HAP-1 (cell line): ENCODE measurements around the gene SESN3.

ENCODE experiments used
- DNase-seq, 2 experiments: peaks; one replicate each; pipeline ENCODE4 v3.0.0-alpha.2; 2016 to 2020; ENCODE audit warnings: low spot score in 2 of 2
- H3K27me3 ChIP-seq: fragments of 250-450 bp; sonication (Bioruptor Pico); 2 replicates; pipeline ENCODE4 v1.5.1; 2020; ENCODE audit warnings: low read depth, mild to moderate bottlenecking, moderate library complexity
- H3K36me3 ChIP-seq: fragments of 250-450 bp; sonication (Bioruptor Pico); replicated peaks from 2 replicates; pipeline ENCODE4 v1.5.1; 2020; ENCODE audit warnings: mild to moderate bottlenecking
- H3K4me1 ChIP-seq: fragments of 250-450 bp; sonication (Bioruptor Pico); 2 replicates; pipeline ENCODE4 v1.5.1; 2020; ENCODE audit warnings: mild to moderate bottlenecking
- H3K4me3 ChIP-seq: fragments of 250-450 bp; sonication (Bioruptor Pico); 2 replicates; pipeline ENCODE4 v1.5.1; 2020; ENCODE audit warnings: mild to moderate bottlenecking, moderate library complexity
- H3K9me3 ChIP-seq: fragments of 250-450 bp; sonication (Bioruptor Pico); 2 replicates; pipeline ENCODE4 v1.5.1; 2020; ENCODE audit warnings: mild to moderate bottlenecking, moderate library complexity
- in situ Hi-C: fragments of 300-500 bp; cut with MboI; formaldehyde crosslinking; loops from 3 replicates; pipeline ENCODE4 v1.14.3; 2020; ENCODE audit warnings: low sequenced_read_pairs, inconsistent platforms, mixed read lengths

The SESN3 gene

DNA sequence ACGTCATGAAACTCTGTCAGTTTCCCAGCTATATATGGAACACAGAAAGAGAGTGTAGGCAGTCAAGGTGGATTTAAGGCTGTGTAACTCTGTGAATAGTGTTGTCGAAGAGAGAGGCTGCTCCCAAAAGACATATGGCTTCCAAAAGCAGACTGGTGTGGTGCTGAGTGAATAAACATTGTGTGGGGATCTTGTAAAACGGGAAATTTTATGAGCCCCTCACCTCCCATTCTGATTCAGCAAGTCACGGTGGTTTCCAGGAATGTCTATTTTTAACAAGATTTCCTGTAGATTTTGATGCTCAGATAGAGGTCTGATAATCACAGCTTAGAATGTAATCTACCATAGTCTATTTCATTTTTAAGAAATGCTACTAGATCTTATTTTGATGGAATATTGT lies 67.9 kb downstream of the SESN3 start:
- Histone ChIP-seq H3K36me3 (0 out of 2 replicates have a peak, but pooled peaks cover 4% of the 10 kb centered on the region), H3K27me3 (no peaks in the 10 kb centered on the region), H3K4me3 (no peak overlapping the region), H3K4me1 (peaks cover 5% of the 10 kb centered on the region; the same call in 1 of the 2 replicates), H3K9me3 (no peaks in the 10 kb centered on the region)
- DNase-seq = no peak
- in situ Hi-C loops = no loop called here

GRCh38 chr11:95161248-95161647 lies 69.8 kb downstream of the SESN3 start:
- in situ Hi-C loops = no loop called here
- no peaks in the 10 kb centered on the region for H3K36me3 ChIP-seq
- no peak for DNase-seq

DNA sequence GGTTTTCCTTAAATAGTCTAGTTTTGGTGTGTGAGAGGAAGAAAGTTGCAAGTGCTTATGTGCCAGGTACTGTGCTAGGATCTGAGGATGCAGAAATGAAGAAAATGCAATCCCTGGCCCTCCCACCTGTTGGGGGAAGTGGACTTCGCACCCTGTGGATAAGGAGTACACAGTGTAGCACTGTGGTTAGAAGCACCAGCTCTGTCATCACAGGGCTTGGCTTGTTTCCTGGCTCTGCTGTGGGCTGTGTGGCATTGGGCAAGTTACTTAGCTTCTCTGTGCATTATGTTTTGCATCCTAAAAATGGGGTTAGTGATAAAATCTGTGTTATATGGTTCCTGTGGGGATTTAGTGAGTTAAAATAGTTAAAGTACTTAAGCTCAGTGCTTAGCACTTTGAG lies 73.2 kb downstream of the SESN3 start:
- no peaks in the 10 kb centered on the region for H3K36me3 ChIP-seq
- no peak overlapping the region for H3K4me3 ChIP-seq
- H3K9me3 ChIP-seq = no peaks in the 10 kb centered on the region
- in situ Hi-C loops = loop anchor here (5.0 kb wide), 1 partner anchor 549 kb away; no protein-coding TSS in a partner anchor
- no peak for DNase-seq
- no peaks in the 10 kb centered on the region for H3K27me3 ChIP-seq
- no peaks in the 10 kb centered on the region for H3K4me1 ChIP-seq

More at GRCh38 chr11:95161248-95161647, 69.8 kb downstream of the SESN3 start:
- no peaks in the 10 kb centered on the region for H3K4me1 ChIP-seq
- H3K9me3 ChIP-seq = no peaks in the 10 kb centered on the region
- H3K27me3 ChIP-seq = no peaks in the 10 kb centered on the region
- no peak overlapping the region for H3K4me3 ChIP-seq

DNA sequence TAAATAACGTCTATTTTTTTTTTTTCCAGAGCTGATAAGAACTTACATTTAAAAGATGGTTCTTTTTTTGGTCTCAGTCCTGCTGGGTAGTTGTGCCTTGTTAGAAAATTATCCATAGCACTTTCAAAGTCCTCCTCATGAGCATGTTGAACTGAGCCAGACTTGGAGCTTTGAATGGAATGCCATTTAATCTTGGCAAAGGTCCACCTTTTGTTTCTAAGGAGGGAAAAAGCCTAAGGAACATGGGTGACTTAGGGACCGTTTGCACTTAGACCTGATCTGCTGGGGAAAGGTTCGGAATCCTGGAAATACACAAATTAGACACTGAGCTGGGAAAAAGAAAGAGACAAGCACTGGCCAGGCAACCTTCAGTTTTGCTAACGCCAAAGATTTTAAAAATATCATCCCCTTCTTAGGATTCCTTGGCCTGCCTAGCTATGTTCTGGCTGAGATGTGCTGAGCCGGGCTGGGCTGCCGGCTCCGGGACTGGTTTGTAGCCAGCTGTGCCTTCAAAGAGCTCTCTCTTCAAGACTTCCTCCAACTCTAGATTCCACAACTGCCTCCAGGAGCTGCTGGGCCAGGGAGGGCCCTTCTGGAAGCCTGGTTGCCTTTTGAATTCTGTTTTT lies 74.0 kb downstream of the SESN3 start:
- H3K9me3 ChIP-seq = no peaks in the 10 kb centered on the region
- H3K4me3 ChIP-seq = no peak overlapping the region
- no peaks in the 10 kb centered on the region for H3K4me1 ChIP-seq
- no peaks in the 10 kb centered on the region for H3K27me3 ChIP-seq
- in situ Hi-C loops = loop anchor here (5.0 kb wide), 1 partner anchor 550 kb away; no protein-coding TSS in a partner anchor
- no peaks in the 10 kb centered on the region for H3K36me3 ChIP-seq
- no peak for DNase-seq

- Histone ChIP-seq H3K4me1 (peaks cover 4% of the 10 kb centered on the region), H3K4me3 (no peak overlapping the region), H3K36me3 (no peaks in the 10 kb centered on the region), H3K27me3 (no peaks in the 10 kb centered on the region), H3K9me3 (no peaks in the 10 kb centered on the region)
- in situ Hi-C loops = loop anchor here (5.0 kb wide), 1 partner anchor 551 kb away; no protein-coding TSS in a partner anchor
- DNase-seq = no peak
Observed at GRCh38 chr11:95156133-95156721, 74.8 kb downstream of the SESN3 start.

DNA sequence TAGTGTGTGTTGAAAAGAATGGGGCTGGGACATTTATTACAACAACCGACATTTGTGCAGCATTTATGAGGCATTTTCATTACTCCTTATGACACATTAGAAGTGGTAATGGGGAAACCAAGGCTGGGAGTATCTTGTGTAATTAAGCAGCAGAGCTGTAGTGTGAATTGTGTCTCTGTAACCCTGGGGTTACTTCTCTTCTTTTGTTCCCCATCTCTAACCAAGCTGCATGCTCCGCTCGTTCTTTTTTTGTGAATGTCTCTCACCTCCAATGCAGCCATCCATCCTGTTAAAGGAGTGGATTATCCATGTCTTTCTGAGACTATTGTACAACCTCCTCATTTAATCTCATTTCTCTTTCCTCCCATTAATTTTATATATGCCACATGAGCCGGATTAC lies 75.6 kb downstream of the SESN3 start:
- DNase-seq = no peak
- Histone ChIP-seq H3K4me3 (no peak overlapping the region), H3K27me3 (no peaks in the 10 kb centered on the region), H3K9me3 (no peaks in the 10 kb centered on the region), H3K4me1 (peaks cover 5% of the 10 kb centered on the region), H3K36me3 (no peaks in the 10 kb centered on the region)
- in situ Hi-C loops = loop anchor here (5.0 kb wide), 1 partner anchor 552 kb away; no protein-coding TSS in a partner anchor

- H3K4me3 ChIP-seq = no peak overlapping the region
- H3K36me3 ChIP-seq = no peaks in the 10 kb centered on the region
- no peaks in the 10 kb centered on the region for H3K27me3 ChIP-seq
- in situ Hi-C loops = no loop called here
- DNase-seq = peak; percentile 57 to 75
- H3K9me3 ChIP-seq = no peaks in the 10 kb centered on the region
- peaks cover 5% of the 10 kb centered on the region for H3K4me1 ChIP-seq
Observed at GRCh38 chr11:95154514-95154913, 76.5 kb downstream of the SESN3 start.

DNA sequence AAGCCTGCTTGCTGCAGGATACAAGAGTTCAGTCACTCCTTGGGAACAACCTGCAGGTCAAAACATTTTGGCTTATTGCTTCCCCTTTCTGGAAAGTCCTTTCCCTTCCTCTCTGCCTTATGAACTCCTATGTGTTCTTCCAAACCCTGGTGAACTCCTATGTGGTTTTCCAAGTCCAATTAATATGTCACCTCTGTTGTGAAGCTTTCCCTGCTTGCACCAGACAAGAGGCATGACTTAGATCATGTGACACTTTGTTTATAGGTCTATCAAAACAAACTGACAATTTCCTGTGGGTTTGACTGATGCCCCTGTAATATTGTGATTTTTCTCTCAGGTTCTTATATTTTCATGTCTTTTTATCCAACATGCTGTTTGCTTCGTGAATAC lies 77.2 kb downstream of the SESN3 start:
- no peak overlapping the region for H3K4me3 ChIP-seq
- H3K36me3 ChIP-seq = no peaks in the 10 kb centered on the region
- in situ Hi-C loops = no loop called here
- H3K4me1 ChIP-seq = peaks cover 5% of the 10 kb centered on the region
- DNase-seq = no peak
- H3K9me3 ChIP-seq = no peaks in the 10 kb centered on the region
- H3K27me3 ChIP-seq = no peaks in the 10 kb centered on the region

GRCh38 chr11:95152876-95153856 lies 77.8 kb downstream of the SESN3 start:
- no peaks in the 10 kb centered on the region for H3K27me3 ChIP-seq
- H3K4me1 ChIP-seq = peaks cover 5% of the 10 kb centered on the region
- no peak overlapping the region for H3K4me3 ChIP-seq
- no peaks in the 10 kb centered on the region for H3K36me3 ChIP-seq
- in situ Hi-C loops = no loop called here
- H3K9me3 ChIP-seq = no peaks in the 10 kb centered on the region
- DNase-seq = no peak

DNA sequence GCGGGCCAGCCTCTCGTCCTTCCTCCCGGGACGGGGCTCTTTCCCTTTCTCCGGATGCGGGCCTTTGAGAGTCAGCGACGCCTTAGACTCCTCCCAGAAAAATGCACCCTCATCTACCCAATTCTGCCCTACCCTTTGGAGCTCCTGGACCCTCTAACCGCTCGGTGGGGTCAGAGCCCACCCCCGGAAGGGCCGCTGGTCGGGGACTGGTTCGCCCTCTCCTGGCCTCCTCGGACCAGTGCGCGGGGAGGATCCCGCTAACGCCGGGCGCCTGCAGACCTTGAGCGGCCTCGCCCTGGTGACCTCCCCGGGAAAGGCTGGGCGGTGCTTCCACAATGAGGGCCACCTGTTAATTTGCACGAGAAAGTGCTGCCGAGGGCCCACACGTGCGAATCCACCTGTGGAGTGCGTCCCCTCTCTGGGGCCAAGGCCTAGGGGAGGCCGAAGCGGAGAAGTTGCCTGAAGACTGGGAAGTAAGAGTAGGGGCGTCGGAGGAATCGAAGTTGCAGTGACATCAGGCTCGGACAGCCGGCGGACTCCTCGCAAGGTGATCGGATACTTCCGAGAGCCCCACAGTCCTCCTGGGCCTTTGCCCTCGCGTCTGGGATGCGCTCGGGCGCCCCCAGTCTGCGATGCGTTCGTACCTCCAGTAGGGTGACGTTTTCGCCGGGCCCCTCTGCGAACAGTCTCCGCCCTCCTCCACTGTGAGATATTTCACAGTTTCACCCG lies 79.9 kb downstream of the SESN3 start:
- in situ Hi-C loops = no loop called here

GRCh38 chr11:95149651-95150364 lies 81.2 kb downstream of the SESN3 start:
- in situ Hi-C loops = loop anchor here (10.0 kb wide), 1 partner anchor 615 kb away; no protein-coding TSS in a partner anchor
- H3K27me3 ChIP-seq = no peaks in the 10 kb centered on the region
- no peaks in the 10 kb centered on the region for H3K9me3 ChIP-seq
- peak in 1 of 2 experiments; percentile 45 for DNase-seq
- no peaks in the 10 kb centered on the region for H3K36me3 ChIP-seq
- peaks cover 5% of the 10 kb centered on the region for H3K4me1 ChIP-seq
- no peak overlapping the region for H3K4me3 ChIP-seq

More for the DNA sequence above, 79.9 kb downstream of the SESN3 start:
- peak; percentile 80 to 90 for DNase-seq
- Histone ChIP-seq H3K4me3 (no peak overlapping the region), H3K36me3 (no peaks in the 10 kb centered on the region), H3K4me1 (peaks cover 5% of the 10 kb centered on the region), H3K27me3 (no peaks in the 10 kb centered on the region), H3K9me3 (no peaks in the 10 kb centered on the region)

GRCh38 chr11:95148938-95149337 lies 82.1 kb downstream of the SESN3 start:
- H3K4me1 ChIP-seq = peaks cover 5% of the 10 kb centered on the region
- in situ Hi-C loops = loop anchor here (10.0 kb wide), 1 partner anchor 616 kb away; no protein-coding TSS in a partner anchor
- DNase-seq = no peak

More at GRCh38 chr11:95148938-95149337, 82.1 kb downstream of the SESN3 start:
- Histone ChIP-seq H3K27me3 (no peaks in the 10 kb centered on the region), H3K9me3 (no peaks in the 10 kb centered on the region), H3K36me3 (no peaks in the 10 kb centered on the region), H3K4me3 (no peak overlapping the region)
